ENCODE results near the gene PRKX.
"Not testable (repeated sequence)": the region's sequence is repeated elsewhere in the genome, so short reads cannot be mapped to it uniquely, and the experiment has no call there.

The PRKX gene

DNA sequence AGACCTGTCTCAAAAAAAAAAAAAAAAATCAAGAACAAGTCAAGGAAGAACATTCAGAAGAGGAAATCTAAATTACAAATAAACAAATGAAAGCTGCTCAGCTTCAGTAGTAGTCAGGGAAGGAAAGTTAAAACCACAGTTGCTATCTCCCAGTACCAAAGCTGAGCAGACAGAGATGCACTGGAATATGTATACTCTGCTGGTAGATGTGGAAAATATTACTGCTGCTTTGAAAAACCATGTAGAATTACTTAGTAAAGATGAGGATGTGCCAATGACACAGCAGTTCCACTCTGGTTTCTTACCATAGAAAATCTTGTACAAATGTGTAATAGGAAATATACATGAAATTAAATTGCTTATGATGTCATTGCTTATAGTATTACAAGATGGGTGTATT lies 25.1 kb upstream of the PRKX start:
- no peak for DNase-seq (ENCODE audit: extremely low read depth, insufficient read length)
- Histone ChIP-seq H3K36me3 (ENCODE audit: control insufficient read depth, insufficient read depth, low read length) (no peaks in the 10 kb centered on the region), H3K27me3 (replicated peaks; ENCODE audit: control insufficient read depth, insufficient read depth, low read length) (no peaks in the 10 kb centered on the region), H3K4me3 (replicated peaks; ENCODE audit: low read depth, low read length) (no peak overlapping the region)
- TF ChIP-seq, protein P1, sequence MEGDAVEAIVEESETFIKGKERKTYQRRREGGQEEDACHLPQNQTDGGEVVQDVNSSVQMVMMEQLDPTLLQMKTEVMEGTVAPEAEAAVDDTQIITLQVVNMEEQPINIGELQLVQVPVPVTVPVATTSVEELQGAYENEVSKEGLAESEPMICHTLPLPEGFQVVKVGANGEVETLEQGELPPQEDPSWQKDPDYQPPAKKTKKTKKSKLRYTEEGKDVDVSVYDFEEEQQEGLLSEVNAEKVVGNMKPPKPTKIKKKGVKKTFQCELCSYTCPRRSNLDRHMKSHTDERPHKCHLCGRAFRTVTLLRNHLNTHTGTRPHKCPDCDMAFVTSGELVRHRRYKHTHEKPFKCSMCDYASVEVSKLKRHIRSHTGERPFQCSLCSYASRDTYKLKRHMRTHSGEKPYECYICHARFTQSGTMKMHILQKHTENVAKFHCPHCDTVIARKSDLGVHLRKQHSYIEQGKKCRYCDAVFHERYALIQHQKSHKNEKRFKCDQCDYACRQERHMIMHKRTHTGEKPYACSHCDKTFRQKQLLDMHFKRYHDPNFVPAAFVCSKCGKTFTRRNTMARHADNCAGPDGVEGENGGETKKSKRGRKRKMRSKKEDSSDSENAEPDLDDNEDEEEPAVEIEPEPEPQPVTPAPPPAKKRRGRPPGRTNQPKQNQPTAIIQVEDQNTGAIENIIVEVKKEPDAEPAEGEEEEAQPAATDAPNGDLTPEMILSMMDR (IDR thresholded peaks at IDR 0.05; ENCODE audit: insufficient read depth, low read length, poor library complexity, severe bottlenecking), result no peak

DNA sequence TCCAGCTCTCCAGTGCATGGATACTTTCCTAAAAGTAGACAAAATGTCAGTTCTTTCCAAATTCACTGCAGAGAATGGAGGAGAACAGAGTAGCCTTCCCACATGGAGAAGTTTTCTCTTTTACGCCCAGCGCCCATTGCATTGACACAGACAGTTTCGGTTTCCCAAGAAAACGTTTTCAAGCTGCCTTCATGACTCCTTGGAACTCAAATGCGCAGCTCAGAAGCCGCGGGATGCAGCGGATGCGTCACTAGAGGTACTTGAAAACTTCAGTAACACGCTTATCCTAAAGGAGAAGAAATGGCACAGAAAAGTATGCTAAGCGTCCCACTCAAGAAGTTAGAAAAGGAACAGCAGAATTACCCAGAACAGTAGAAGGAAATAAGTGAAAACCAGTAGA lies 23.1 kb upstream of the PRKX start:
- not testable (repeated sequence) for DNase-seq (ENCODE audit: extremely low read depth, insufficient read length); H3K4me3 ChIP-seq (replicated peaks; ENCODE audit: low read depth, low read length); H3K27me3 ChIP-seq (replicated peaks; ENCODE audit: control insufficient read depth, insufficient read depth, low read length); H3K36me3 ChIP-seq (ENCODE audit: control insufficient read depth, insufficient read depth, low read length)

- DNase-seq (ENCODE audit: extremely low read depth, insufficient read length); H3K36me3 ChIP-seq (ENCODE audit: control insufficient read depth, insufficient read depth, low read length); H3K4me3 ChIP-seq (replicated peaks; ENCODE audit: low read depth, low read length); H3K27me3 ChIP-seq (replicated peaks; ENCODE audit: control insufficient read depth, insufficient read depth, low read length): not testable (repeated sequence)
Observed at GRCh38 chrX:3735891-3736290, 22.4 kb upstream of the PRKX start.

DNA sequence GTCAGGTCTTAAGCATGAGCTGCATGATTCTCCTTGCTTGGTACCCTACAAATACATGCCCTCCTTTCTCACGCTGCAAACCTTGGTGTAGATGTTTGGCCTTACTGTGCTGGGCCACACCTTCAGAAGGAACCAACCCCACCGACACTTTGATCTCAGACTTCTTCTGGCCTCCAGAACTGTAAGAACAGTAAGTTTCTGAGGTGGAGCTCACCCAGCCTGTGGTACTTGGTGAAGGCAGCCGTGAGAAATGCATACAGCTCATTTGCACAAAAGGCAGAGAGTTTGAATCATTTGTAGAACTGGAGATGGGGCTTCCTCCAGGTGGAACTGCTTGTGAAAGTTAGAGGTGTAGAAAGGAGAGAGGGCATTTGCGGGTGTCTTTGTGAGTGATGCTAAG lies 21.0 kb upstream of the PRKX start:
- not testable (repeated sequence) for DNase-seq (ENCODE audit: extremely low read depth, insufficient read length); H3K36me3 ChIP-seq (ENCODE audit: control insufficient read depth, insufficient read depth, low read length); H3K27me3 ChIP-seq (replicated peaks; ENCODE audit: control insufficient read depth, insufficient read depth, low read length); H3K4me3 ChIP-seq (replicated peaks; ENCODE audit: low read depth, low read length)

- no peak for DNase-seq (ENCODE audit: extremely low read depth, insufficient read length)
- no peaks in the 10 kb centered on the region for H3K36me3 ChIP-seq (ENCODE audit: control insufficient read depth, insufficient read depth, low read length)
- H3K27me3 ChIP-seq (replicated peaks; ENCODE audit: control insufficient read depth, insufficient read depth, low read length), result no peaks in the 10 kb centered on the region
- TF ChIP-seq, protein P1 (IDR thresholded peaks at IDR 0.05; ENCODE audit: insufficient read depth, low read length, poor library complexity, severe bottlenecking), result no peak
- H3K4me3 ChIP-seq (replicated peaks; ENCODE audit: low read depth, low read length), result no peak overlapping the region
Observed at GRCh38 chrX:3733043-3733430, 19.6 kb upstream of the PRKX start.

DNA sequence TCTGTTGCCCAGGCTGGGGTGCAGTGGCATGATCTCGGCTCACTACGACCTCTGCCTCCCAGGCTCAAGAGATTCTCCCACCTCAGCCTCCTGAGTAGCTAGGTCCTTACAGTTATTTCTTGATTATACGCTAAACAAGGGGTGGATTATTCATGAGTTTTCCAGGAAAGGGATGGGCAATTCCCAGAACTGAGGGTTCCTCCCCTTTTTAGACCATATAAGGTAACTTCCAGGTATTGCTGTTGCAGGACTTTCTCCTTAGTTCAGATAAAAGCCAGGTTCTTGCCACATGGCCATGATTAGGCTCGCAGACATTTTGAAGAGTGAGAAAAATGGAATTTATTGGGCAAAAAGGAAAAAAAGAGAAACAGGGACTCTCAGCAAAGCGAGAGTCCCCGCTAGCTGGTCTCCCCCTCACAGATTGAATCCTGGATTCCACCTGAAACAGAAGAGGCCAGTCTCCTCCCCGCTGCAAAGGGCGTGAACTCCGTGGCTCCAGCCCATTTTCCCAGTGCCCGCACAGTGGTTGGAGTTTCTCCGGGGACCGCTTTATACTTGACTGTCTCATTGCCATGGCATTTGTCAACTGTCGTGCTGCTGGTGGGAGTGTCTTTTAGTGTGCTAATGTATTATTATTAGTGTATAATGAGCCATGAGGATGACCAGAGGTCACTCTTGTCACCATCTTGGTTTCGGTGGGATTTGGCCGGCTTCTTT lies 19.0 kb upstream of the PRKX start:
- H3K27me3 ChIP-seq (replicated peaks; ENCODE audit: control insufficient read depth, insufficient read depth, low read length); DNase-seq (ENCODE audit: extremely low read depth, insufficient read length); H3K4me3 ChIP-seq (replicated peaks; ENCODE audit: low read depth, low read length); H3K36me3 ChIP-seq (ENCODE audit: control insufficient read depth, insufficient read depth, low read length): not testable (repeated sequence)

GRCh38 chrX:3728454-3728853 lies 15.0 kb upstream of the PRKX start:
- TF ChIP-seq, protein P1 (IDR thresholded peaks at IDR 0.05; ENCODE audit: insufficient read depth, low read length, poor library complexity, severe bottlenecking), result no peak
- no peak overlapping the region for H3K4me3 ChIP-seq (replicated peaks; ENCODE audit: low read depth, low read length)
- DNase-seq (ENCODE audit: extremely low read depth, insufficient read length), result no peak
- H3K27me3 ChIP-seq (replicated peaks; ENCODE audit: control insufficient read depth, insufficient read depth, low read length), result no peaks in the 10 kb centered on the region
- H3K36me3 ChIP-seq (ENCODE audit: control insufficient read depth, insufficient read depth, low read length), result no peaks in the 10 kb centered on the region

DNA sequence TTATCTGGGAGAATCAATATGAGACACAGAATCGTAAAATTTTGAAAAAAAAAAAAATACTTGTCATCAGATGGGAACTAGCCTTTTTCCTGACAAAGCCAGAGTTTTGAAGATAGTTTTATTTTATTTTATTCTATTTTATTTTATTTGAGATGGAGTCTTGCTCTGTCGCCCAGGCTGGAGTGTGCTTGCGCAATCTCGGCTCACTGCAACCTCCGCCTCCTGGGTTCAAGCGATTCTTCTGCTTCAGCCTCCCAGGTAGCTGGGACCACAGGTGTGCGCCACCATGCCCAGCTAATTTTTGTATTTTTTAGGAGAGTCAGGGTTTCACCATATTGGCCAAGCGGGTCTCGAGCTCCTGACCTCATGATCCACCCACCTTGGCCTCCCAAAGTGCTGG lies 10.0 kb upstream of the PRKX start:
- not testable (repeated sequence) for DNase-seq (ENCODE audit: extremely low read depth, insufficient read length); H3K4me3 ChIP-seq (replicated peaks; ENCODE audit: low read depth, low read length); H3K27me3 ChIP-seq (replicated peaks; ENCODE audit: control insufficient read depth, insufficient read depth, low read length); H3K36me3 ChIP-seq (ENCODE audit: control insufficient read depth, insufficient read depth, low read length)
